Islet precursor cell (in vitro differentiated cells): ENCODE measurements around the gene RRBP1.

ENCODE experiments used
- DNase-seq: peaks from one replicate; pipeline ENCODE4 v3.0.0-alpha.2; 2018

Gene RRBP1

DNA sequence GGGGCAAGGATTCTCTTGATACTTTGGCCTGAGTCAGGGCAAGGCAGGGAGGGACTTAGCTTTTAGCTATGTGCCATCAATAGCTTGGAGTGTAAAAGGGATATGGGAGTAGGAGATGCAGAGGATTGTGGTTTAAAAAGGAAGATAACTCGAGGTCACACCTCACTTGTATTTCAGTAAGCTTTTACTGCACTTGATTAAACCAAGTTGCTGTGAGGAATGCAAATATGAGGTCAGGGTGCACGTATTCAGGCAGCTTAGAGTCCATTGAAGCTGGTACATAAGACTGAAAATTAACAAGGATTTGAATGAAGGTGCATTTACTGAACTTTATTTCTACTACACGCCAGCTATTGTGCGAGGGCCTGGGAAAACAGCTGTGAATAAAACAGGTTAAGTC is 80.1 kb downstream of the RRBP1 start:
- DNase-seq = no peak

DNA sequence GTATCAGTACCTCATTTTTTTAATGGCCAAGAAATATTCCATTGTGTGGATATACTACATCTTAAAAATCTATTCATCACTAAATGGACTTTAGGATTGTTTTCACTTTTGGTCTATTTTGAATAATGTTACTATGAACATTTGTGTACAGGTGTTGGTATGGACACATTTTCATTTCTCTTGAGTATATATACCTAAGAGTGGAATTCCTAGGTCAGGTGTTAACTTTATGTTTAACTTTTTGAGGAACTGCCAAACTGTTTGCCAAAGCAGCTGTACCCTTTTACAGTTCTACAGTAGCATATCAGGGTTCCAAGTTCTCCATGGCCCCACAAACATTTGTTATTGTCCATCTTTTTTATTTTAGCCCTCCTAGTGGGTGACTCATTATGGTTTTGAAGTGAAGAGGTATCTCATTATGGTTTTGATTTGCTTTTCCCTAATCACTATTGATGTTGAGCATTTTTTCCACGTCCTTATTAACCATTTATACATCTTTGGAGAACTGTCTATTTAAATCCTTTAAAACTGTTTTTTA is 84.0 kb downstream of the RRBP1 start:
- DNase-seq = no peak

DNA sequence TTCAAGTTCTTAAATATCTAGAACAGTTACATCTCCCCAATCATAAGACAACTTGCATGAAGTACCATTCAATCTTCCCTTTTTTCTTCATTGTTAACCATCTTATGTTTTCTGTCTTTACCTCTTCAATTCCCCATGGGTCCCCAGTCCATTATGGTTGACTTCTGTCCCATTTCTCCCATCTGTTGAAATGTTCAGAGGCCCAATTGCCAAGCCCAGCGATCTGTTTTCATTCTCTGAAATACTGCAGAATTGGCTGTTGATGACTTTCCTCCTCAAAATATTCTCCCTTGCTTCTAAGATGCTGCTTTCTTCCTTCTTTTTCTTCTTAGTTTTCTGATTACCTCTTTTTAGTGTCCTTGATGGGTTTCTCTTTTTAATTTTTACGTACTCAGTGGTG is 86.2 kb downstream of the RRBP1 start:
- DNase-seq = no peak

DNA sequence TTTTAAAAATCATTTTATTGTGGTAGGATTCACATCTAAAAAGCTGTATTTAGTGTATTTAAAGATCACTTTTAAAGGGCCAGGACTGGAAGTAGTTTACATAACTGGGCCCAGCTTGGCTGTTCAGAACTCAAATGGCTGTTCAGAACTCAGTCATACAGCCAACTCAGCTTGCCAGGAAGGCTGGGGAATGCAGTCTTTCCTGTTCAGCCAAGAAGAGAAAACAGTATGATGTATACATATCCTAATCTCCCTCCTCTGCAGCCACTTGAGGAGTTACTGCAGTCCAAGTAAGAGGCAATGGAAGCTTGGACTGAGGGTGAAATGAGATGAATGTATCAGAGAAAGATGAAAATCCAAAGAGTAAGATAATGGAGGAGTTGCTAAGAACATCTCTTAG is 87.6 kb downstream of the RRBP1 start:
- DNase-seq = peak; percentile 83

DNA sequence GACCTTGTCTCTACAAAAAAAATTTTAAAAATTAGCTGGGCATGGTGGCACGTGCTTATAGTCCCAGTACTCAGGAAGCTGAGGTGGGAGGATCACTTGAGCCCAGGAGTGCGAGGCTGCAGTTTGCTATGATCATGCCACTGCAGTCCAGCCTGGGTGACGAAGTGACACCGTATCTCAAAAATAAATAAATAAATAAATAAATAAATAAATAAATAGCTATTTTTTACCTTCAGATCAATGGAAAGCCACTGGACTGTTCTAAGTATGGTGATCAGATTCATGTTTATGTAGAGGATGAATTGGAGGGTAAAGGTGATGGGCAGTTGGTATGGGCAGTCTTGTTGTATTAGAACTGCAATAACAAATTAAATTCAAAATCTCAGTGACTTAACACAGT is 88.1 kb downstream of the RRBP1 start:
- no peak for DNase-seq

DNA sequence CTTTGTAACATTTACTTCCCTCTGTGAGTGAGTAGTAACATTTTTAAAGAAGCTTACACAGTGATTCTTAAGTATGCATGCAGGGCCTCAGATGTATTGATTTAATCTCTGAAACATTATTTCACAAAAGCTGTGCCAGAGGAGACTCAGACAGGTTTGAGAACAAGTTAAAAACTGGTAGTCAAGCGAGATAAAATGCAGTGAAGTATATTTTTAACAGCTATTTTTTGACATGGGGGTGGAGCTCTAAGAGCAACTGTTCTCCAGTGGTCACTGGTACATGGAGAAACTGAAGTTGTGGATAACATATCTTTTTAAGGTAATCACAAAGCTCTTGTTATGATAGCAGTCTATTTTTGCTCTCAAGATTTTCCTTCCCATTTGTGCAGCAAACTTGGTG is 91.8 kb downstream of the RRBP1 start:
- no peak for DNase-seq

DNA sequence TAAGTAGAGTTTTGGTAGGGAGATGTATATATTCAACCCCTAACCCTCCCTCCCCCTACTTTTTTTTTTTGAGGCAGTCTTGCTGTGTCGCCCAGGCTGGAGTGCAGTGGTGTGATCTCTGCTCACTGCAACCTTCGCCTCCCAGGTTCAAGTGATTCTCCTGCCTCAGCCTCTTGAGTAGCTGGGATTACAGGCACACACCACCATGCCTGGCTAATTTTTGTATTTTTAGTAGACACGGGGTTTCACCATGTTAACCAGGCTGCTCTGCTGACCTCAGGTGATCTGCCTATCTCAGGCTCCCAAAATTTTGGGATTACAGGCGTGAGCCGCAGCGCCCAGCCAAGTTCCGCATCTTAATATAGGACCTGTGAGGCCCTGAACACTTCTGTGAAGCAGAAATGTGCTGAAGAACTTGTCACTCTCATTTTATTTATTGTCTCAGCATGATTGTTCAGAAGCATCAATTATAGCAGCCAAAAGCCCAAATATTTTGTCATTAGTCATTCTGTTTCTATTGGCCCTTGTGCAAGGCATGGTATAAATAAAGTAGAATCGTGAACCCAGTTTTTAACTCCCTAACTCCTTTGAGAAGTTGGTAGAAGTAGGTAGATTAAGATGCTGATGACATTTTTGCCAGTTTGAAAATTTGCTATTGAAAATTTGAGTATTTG is 92.7 kb downstream of the RRBP1 start:
- DNase-seq = no peak

DNA sequence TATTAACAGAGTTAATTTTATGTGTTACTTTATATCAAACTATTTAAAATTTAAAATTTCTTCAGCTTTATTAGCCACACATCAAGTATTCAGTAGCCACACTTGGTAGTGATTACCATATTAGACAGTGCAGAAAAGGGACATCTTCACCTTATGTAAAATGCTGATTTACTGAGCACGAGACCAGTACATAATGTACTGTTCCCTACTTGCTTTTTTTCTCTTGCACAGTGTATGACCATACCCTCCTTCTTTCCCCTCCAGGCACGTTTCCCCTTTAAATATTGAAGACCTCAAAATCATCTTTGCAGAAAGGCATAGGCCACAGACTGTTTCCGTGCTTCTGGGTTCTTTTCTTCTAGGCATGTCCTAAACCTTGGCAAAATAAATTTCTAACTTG is 94.2 kb downstream of the RRBP1 start:
- no peak for DNase-seq

DNA sequence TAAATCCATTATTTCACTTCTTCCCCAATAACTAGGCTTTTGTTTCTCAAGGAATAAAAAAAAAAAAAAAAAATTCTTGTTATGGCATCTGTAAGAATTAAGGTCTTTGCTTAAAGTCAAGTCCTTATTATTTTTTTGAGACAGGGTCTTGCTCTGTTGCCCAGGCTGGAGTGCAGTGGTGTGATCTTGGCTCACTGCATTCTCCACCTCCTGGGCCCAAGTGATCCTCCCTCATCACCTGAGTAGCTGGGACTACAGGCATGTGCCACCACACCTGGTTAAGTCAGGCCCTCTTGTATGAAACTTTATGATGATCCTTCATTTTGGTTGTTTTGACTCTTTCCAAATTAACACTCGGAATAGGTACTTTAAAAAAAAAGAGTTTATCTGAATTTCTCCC is 94.9 kb downstream of the RRBP1 start:
- DNase-seq = no peak

DNA sequence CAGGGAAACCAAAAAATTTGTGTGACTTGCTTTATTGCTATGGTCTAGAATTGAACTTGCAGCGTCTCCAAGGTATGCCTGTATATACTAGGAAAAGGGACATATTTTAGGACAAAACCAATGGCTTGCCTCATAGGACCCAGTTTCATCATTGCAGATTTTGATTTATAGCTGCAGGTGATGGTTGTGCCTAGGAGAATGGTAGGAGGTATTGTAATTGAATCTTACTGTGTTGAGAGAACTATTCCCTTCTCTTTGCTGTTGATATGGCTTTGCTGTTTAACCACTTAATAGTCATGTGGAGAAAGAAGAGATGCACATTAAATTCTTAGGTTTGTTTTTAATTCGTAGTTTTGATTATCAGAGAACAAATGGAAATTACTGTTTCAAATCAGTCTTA is 95.8 kb downstream of the RRBP1 start:
- no peak for DNase-seq

DNA sequence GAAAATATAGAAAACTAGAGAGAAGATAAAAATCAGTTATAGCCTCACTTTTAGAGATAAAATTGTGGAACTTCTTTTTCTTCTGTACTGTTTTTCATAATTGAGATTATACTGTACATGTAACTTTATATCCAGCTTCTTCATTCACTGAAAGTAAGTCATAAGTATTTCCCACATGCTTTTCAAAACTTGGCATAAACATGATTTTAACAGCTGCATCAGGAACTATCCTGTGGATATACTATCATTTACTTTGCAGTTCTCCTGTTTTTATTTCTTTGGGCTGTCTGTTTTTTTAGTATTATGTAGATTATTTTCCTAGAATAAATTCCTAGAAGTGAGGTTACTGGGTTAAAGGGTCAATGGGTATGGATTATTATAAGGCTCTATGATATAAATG is 97.4 kb downstream of the RRBP1 start:
- DNase-seq = no peak

DNA sequence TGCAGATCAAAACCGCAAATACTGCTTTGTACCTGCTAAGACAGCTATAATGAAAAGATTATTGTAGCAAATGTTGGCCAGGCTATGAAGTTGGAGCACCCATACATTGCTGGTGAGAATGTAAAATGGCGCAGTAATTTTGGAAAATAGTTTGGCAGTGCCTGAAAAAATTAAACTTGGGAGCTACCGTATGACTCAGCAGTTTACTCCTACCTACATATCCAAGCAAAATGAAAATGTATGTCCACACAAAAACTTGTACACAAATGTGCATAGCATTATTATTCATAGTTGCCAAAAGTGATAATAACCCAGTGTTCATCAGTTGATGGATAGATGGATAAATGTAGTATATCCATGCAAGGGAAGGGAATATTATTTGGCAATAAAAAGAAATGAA is 98.9 kb downstream of the RRBP1 start:
- DNase-seq = no peak

DNA sequence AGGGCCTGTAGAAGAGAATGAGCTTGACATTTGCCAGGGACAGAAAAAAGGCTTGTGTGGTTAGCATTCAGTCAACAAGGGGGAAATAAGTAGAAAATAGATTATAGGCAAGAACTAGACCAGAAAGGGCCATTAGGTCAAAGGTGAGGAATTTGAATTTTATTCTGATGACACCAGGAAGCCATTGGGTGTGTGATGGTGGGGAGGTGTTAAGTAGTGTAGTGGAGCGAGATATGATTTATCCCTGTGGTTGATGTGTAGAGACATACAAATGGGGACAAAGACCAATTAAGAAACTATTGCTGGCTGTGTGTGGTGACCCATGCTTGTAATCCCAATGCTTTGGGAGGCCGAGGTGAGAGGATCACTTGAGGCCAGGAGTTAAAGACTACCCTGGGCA is 101.1 kb downstream of the RRBP1 start:
- DNase-seq = no peak

DNA sequence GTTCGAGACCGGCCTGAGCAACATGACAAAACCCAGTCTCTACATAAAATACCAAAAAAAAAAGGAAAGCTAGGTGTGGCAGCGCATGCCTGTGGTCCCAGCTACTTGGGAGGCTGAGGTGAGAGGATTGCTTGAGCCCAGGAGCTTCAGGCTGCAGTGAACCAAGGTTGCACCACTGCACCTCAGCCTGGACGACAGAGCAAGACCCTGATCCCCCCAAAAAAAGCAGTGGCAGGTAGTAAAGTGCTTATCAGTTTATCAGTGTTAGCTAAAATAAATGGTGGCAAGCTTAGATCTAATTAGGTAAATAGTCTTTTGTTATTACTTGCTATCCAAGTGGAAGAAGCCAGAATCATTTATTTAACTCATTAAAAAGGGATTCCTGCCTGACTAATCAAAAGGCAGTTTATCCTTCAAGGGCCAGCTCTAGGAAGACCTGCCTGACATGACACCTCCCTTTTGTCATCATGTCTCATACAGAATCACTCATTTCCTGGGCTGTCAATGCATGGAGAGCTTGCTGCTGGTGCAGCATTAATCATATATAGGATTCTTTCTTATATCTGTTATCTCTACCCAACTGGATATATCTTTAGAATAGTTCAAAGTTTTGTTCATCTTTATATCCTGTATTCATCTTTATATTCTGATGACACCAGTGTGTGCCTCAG is 102.5 kb downstream of the RRBP1 start:
- DNase-seq = no peak

DNA sequence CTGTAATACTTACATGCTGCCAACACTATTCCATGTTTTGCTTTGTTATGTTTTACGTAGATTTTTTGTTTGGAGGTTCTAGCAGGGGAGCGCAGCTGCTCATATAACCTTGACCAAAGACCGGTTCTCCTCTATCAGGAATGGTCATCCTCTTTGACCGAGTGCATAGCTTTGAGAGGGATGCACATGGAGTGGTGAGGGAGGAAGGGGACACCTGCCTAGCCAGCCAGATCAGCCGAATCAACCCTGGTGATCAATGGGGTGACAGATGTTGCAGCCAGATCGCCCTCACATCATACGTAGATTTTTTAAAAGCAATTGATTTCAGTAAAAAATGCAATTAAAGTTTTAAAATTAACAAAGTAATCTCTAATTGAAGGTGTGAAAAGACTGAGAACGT is 105.8 kb downstream of the RRBP1 start:
- no peak for DNase-seq

DNA sequence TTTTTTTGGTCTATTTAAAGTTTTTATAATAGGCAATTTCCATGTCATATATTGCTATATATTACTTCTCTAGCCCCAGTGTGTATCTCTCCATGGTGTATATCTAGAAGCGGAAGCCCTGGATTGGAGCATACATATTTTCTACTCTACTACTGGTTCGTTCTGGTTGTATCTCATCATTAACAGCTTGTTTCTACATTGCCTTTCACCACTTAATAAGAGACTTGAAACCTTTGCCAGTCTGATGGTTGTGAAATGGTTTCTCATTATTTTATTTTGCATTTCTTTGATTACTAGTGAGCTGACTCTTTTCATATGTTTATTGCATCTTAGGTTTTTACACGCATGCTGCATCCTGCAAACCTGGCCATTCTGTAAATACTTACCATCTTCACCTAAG is 108.6 kb downstream of the RRBP1 start:
- DNase-seq = no peak

DNA sequence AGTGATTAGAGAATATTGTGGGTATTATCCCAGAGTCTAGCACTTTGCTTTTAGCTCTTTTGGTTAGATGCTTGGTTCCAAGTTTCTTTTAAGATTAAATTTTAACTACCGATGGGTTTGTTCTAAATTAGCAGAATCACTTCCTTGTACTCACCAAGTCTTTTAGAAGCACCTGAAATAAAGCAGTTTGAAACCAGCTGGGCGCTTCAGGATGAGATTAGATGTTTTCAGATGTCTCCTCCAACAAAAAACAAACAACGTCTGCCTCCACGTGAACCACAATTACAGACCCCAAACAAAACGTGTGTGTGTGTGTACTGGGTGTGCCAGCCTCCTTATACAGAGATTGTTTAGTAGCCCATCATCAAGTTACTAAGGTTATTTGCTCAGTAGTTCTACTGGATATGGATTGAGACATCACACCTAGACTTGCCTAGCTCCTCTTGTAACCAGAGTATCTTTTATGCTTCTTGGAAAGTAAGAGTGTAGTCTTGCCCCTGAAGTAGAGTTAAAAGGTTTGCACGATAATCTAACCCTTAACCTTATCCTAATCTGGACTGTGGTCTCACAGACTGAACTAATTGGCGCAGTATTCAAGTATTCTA is 109.9 kb downstream of the RRBP1 start:
- no peak for DNase-seq

DNA sequence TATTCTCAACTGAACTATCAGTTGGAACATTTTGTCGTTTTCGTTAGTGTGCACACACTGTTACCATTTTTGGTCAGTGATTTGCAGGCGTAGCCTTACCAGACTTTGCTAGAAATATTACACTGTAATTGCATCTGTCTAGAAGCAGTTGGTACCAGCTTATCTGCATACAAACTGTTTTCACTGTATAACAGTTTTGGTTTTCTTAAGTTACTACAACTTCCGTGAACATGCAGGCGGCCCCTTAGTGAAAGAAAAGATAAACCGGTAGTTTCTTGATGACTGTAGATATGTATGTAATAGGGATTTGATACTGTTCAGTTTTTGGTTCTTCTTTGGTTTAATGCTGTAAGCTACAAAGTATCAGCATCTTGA is 110.9 kb downstream of the RRBP1 start:
- no peak for DNase-seq

DNA sequence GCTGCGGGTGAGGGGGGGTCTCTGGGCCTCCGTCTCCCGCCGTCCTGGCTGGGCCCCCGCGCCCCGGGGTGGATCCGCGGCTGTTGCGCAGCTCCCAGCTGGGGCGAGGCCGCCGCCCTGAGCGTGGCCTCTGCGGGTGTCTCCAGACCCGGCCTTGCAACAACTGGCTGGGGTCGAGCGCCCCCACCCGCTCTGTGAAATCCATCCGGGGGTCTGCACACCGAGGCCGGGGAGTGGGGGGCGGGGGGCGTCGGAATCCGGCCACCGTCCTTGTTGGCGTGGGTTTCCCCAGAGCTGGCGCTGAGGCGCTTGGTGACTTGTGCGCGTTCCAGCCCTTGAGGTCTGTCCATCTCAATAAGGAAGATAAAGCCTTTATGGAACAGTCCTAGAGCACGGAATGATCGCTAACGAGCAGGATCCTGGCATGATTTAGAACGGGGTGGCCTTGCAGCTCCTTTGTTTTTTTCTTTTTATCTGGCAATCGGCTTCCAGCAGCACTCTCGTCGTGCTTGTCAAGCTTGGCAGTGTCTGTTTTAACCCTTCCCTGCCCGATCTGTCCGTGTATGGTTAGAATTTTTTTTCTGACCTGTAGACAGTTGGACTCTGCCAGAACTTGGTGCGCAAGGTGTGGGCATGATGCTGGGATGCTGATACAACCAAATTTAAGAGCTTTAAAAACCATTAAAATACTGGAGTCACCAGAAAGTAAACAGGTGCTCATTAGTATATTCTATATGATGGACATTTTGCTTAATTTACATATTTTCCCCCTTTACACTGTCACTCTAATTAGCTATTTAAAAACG is 111.5 kb downstream of the RRBP1 start:
- DNase-seq = peak; percentile 73

DNA sequence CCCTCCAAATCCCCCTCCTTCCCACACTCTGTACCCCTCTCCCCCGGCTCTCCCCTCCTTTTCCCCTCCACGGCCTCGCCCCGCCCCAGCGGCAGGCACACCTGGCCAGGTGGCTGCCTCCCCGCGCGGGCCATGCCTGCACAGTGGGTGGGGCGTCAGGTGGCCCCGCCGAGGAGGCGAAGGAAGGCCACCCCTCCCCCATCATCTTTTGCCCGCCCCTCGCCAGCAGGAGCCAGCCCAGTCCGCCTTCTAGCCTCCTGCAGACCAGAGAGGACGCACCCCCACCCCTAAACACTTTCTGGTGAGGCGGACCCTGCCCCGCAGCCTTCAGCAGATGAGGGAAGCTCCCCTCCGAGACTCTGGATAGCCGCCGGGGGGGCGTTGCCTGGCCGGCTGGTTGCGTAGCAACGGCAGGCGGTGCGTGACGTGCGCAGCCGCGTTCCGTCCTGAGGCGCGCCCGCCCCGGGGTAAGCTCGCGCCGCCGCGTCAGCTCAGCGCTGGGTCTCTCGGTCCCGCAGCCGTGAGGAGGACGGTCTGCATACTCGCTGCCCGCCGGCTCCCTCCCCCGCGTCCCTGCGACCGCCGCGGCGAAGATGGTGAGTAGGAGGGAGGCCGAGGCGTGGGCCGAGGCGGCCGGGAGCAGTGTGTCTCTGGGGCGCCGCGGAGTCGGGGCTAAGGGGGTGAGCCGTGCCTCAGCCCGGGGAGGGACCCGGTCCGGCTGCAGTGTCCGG is 112.3 kb downstream of the RRBP1 start, which contains the start of gene DSTN:
DSTN (plus strand) TSS at position 460 of the 731 bp plus-strand sequence; CDS start at position 594, 134 bp downstream.
- DNase-seq = peak; percentile 100

DNA sequence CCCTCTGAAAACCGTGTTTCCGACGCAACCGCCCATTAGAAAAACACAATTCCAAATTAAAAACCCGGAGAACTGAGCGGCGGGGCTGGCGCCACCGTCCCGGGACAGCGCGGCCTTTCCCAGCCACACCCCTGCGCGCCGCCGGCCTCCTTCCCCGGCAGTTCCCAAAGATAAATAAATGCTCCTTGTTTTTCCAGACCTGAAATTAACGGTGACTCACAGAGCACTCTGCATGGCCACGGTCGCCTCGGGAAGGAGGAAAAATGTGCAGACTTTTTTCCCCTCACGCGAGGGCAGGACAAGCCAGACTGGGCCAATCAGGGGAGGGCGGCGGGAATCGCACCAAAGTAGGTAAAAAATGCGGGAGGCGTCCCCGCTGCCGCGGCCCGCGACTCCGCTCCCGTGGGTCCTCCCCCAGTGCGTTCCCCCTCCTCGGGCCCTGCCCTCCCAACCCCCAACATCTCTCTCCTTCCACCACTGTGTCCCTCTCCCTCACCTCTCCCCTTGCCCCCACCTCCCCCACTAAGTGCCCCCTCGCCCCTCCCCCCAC is 113.0 kb downstream of the RRBP1 start:
- peak; percentile 99 for DNase-seq

DNA sequence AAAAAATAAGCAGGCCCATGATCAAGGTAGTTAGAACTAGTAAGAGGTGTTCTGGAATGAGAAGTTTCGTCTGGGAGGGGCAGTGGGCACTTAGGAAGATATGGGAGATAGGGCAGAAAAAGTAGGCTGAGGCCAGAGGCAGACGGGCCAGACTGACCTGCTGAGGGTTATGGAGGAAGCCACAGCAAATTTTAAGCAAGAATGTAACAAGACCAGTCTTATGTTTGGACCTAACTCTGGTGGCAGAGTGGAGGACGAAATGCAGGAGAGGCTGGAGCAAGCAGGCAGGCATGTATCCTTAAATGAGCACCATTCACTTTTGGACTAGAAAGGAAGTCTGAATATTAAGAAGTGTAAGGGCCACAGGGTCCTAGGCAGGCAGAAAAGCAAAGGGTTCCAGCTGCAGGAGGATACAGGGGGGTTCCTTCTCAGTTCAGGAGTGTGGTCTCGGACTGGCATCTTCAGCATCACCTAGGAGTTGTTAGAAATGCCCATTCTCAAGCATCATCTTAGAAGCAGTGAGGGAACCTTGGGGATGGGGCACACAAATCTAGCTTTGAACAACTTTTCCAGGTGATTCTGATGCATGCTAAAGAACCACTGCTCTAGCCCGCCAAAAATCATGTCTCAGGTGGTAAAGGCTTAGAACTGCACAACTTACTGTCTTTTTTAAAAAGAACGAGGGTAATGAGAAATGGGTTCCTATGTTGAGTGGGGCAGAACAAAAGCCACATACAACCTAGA is 113.8 kb downstream of the RRBP1 start:
- peak; percentile 87 for DNase-seq
